HG03025 (cell line): Measurements from ENCODE around the gene PRRT2.

Source experiments
- ATAC-seq: cut with Tn5 transposase; IDR thresholded peaks from one replicate; pipeline ENCODE4 v1.9.1; 2021; ENCODE audit warnings: mild to moderate bottlenecking, moderate library complexity; ENCODE audit not compliant: unreplicated experiment, low FRiP score

The PRRT2 gene

DNA sequence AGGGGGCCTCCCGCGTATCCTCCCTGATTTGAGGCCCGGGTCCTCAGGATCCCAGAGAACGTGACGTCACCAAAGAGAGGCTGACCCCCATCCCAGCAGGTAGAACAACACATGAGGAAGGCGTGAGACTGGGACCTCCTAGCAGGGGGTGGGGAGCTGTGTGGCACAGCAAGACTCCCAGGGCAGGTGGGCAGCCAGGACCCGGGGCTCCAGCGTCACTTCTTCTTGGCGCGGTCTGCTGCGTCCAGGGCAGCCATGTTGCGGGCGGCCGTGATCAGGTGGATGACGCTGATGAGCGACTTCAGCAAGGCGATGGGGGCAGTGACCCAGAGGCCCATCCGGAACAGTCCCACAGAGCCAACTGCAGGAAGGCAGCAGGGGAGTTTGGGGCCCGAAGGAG, 47.0 kb downstream of the PRRT2 start:
- ATAC-seq, result no peak

GRCh38 chr16:29860218-29860617, 48.2 kb downstream of the PRRT2 start:
- ATAC-seq, result no peak

GRCh38 chr16:29862383-29862883, 50.4 kb downstream of the PRRT2 start:
- ATAC-seq, result peak; percentile 2

DNA sequence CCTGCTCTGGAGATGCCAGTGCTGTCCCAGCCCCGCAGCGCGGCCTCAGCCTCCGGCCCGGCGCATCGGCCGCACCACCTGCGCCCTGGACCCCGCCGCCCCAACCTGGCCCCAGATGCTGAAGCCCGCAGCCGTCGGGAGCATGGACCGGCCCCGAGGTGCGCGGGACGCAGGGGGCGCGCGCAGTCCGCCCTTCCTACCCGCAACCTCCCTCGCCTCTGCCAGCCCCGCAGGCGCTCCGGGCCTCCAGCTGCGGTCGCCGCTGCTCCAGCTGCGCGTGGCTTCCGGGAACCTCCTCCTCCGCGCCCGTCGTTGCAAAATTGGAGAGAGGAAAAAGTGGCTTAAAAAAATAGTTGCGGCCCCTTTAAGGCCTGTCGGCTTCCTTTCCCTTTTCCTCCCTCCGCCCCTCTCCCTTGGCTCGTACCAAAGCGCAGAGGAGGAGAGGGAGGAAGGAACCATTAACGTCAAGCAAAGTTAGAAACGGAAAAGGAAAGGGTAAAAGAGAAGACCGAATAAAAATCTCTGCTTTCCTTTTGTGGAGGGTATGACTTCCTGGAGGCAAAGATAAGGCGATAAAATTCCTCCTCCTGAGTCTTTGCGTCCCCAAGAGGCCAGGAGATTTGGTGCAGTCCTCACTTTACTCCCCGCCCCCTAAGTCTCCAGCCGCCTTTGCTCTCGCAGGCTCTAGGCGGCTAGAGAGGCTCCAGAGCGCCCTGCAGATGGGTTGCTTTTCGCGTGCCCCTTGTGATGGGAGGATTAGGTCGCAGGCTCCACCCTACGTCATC, 51.1 kb downstream of the PRRT2 start, which contains the start of gene CDIPT:
CDIPT (minus strand) TSS at position 343 of the 785 bp plus-strand sequence. CDS start 369 bp downstream, outside the sequence.
- peak; percentile 71 for ATAC-seq

DNA sequence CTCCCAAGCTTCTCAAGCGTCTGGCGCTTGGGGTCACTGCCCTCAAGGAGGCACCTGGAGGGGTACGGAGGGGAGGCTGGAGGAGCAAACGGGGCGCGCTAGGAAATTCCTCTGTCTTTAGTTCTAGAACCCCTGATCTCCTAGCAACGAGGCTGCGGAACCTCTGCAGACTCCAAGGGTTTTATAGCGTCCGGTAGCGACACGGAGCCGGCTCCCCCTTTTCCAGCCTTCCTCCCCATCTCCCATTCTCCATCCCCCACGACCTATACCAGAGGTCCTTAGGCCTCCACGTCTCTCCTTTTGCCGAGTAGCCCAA, 51.6 kb downstream of the PRRT2 start:
- no peak for ATAC-seq

DNA sequence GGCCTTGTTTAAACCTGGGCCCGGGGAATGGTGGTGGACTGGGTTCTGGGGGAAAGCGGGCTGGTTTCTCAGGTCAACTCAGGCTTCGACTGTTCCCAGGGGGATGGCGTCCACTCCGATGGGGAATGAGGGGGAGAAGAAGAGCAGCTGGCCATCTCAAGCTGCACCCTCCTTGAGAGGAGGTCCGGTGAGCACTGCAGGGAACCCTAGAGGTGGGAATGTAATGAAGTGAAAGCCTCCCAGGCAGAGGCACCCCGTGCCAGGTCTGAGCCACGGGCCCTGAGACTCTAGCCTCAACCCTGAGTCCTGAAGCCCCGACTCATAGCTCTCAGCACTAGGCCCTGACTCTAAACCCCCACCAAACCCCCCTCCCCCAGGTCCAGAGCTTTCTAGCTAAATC, 52.2 kb downstream of the PRRT2 start:
- no peak for ATAC-seq
